KMS-11 (cell line): ENCODE measurements around the gene HMGCLL1.

Experiments
- H2AFZ ChIP-seq: fragments of 200-600 bp; sonication (generic); 2 replicates; pipeline ENCODE4 v1.6.1; 2016; ENCODE audit warnings: antibody characterized with exemption, mixed run types, low read depth
- H3K27ac ChIP-seq: fragments of 200-600 bp; sonication (generic); 2 replicates; pipeline ENCODE4 v1.6.1; 2016; ENCODE audit warnings: mild to moderate bottlenecking, mixed run types
- H3K27me3 ChIP-seq: fragments of 200-600 bp; sonication (generic); 2 replicates; pipeline ENCODE4 v1.6.1; 2017; ENCODE audit warnings: mild to moderate bottlenecking, low read depth, mixed run types, moderate library complexity; ENCODE audit not compliant: insufficient read depth
- H3K36me3 ChIP-seq: fragments of 200-600 bp; sonication (generic); 2 replicates; pipeline ENCODE4 v1.6.1; 2017; ENCODE audit warnings: mild to moderate bottlenecking, mixed run types; ENCODE audit not compliant: insufficient read depth
- H3K4me1 ChIP-seq: fragments of 200-600 bp; sonication (generic); 2 replicates; pipeline ENCODE4 v1.6.1; 2016; ENCODE audit warnings: mild to moderate bottlenecking, low read depth, mixed run types; ENCODE audit not compliant: poor library complexity, severe bottlenecking
- H3K4me2 ChIP-seq: fragments of 200-600 bp; sonication (generic); 2 replicates; pipeline ENCODE4 v1.7.0; 2016; ENCODE audit warnings: mild to moderate bottlenecking, mixed run types
- H3K4me3 ChIP-seq: fragments of 200-600 bp; sonication (generic); IDR thresholded peaks from 2 replicates; pipeline ENCODE4 v1.6.1; 2017; ENCODE audit warnings: low read depth, low read length, mixed read lengths; ENCODE audit not compliant: insufficient read depth
- H3K79me2 ChIP-seq: fragments of 200-600 bp; sonication (generic); 2 replicates; pipeline ENCODE4 v1.6.1; 2016; ENCODE audit warnings: low read depth, mixed run types; ENCODE audit not compliant: insufficient read depth
- H3K9ac ChIP-seq: fragments of 200-600 bp; sonication (generic); 2 replicates; pipeline ENCODE4 v1.6.1; 2016; ENCODE audit warnings: mild to moderate bottlenecking, mixed run types
- H4K20me1 ChIP-seq: fragments of 200-600 bp; sonication (generic); 2 replicates; pipeline ENCODE4 v1.6.1; 2016; ENCODE audit warnings: mild to moderate bottlenecking, mixed run types; ENCODE audit not compliant: insufficient read depth
- CTCF ChIP-seq: fragments of 200-600 bp; sonication (generic); conservative IDR thresholded peaks from 2 replicates; pipeline ENCODE4 v1.6.1; 2017; ENCODE audit warnings: low read depth, mild to moderate bottlenecking, antibody characterized with exemption, low read length, moderate library complexity, mixed read lengths

HMGCLL1 gene

GRCh38 chr6:55576811-55577210, 2.2 kb downstream of the HMGCLL1 start:
- H3K27ac ChIP-seq = no peak overlapping the region
- no peak overlapping the region for H3K4me2 ChIP-seq
- H3K79me2 ChIP-seq = no peaks in the 10 kb centered on the region
- H3K36me3 ChIP-seq = no peaks in the 10 kb centered on the region
- no peaks in the 10 kb centered on the region for H3K4me1 ChIP-seq
- no peak overlapping the region for H3K9ac ChIP-seq
- no peaks in the 10 kb centered on the region for H4K20me1 ChIP-seq
- no peak for TF ChIP-seq CTCF
- H3K4me3 ChIP-seq = no peak overlapping the region
- H3K27me3 ChIP-seq = no peaks in the 10 kb centered on the region
- no peak overlapping the region for H2AFZ ChIP-seq

GRCh38 chr6:55574556-55574955, 4.4 kb downstream of the HMGCLL1 start:
- Histone ChIP-seq H3K79me2 (no peaks in the 10 kb centered on the region), H3K4me3 (no peak overlapping the region), H3K27me3 (no peaks in the 10 kb centered on the region), H3K9ac (no peak overlapping the region), H3K4me2 (no peak overlapping the region), H3K36me3 (no peaks in the 10 kb centered on the region), H4K20me1 (no peaks in the 10 kb centered on the region), H3K27ac (no peak overlapping the region), H2AFZ (no peak overlapping the region), H3K4me1 (no peaks in the 10 kb centered on the region)
- TF ChIP-seq CTCF = no peak

- Histone ChIP-seq H2AFZ (no peak overlapping the region), H3K9ac (no peak overlapping the region), H3K27me3 (no peaks in the 10 kb centered on the region), H3K4me2 (no peak overlapping the region), H4K20me1 (no peaks in the 10 kb centered on the region), H3K4me1 (no peaks in the 10 kb centered on the region), H3K36me3 (no peaks in the 10 kb centered on the region), H3K4me3 (no peak overlapping the region), H3K79me2 (no peaks in the 10 kb centered on the region), H3K27ac (no peak overlapping the region)
- TF ChIP-seq CTCF = no peak
These were observed 9.4 kb downstream of the HMGCLL1 start for GRCh38 chr6:55569638-55570037.

GRCh38 chr6:55568808-55569439, 10.1 kb downstream of the HMGCLL1 start:
- no peak overlapping the region for H3K4me3 ChIP-seq
- no peaks in the 10 kb centered on the region for H4K20me1 ChIP-seq
- no peak overlapping the region for H3K27ac ChIP-seq
- no peaks in the 10 kb centered on the region for H3K27me3 ChIP-seq
- H3K36me3 ChIP-seq = no peaks in the 10 kb centered on the region
- no peaks in the 10 kb centered on the region for H3K79me2 ChIP-seq
- H3K4me1 ChIP-seq = no peaks in the 10 kb centered on the region
- no peak overlapping the region for H3K9ac ChIP-seq
- no peak overlapping the region for H2AFZ ChIP-seq
- no peak overlapping the region for H3K4me2 ChIP-seq
- no peak for TF ChIP-seq CTCF
